Measurements from ENCODE around the gene HS1BP3.

Gene HS1BP3

DNA sequence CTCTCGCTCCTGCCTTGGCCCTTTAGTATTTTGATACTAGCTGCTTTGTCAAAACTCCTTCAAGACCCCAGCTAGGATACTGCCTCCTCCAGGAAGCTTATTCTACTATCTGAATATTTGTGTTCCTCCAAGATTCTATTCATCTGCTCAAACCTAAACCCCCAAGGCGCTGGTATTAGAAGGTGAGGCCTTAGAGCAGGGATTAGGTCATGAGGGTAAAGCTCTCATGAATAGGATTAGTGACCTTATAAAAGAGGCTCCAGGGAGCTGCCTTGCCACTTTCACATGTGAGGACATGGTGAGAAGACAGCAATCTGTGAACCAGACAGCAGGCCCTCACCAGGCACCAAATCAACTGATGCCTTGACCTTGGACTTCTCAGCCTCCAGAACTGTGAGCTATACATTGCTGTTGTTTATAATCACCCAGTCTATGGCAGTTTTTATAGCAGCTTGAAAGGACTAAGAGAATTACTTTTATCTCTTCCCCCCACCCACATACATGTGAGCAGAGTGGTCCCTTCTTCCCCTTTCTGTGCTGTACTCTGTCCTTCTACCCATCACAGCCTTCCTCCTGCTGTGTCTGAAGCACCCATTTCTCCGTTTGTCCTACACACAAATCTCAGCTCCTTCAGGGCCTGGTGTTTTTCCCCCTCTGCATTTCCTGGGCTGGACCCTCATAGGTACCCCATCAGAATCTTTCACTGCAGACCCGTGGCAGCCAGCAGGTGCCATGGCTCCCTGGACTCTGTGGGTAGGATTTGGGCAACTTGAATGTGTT is 54.5 kb downstream of the HS1BP3 start:
- DNase-seq: no peak

- no peak for DNase-seq
These were observed 55.3 kb downstream of the HS1BP3 start for GRCh38 chr2:20595439-20596192.

GRCh38 chr2:20594957-20595356 is 55.9 kb downstream of the HS1BP3 start:
- DNase-seq: no peak

GRCh38 chr2:20594048-20594750 is 56.7 kb downstream of the HS1BP3 start:
- DNase-seq: no peak

- DNase-seq: no peak
These were observed 57.5 kb downstream of the HS1BP3 start for GRCh38 chr2:20593072-20594034.

GRCh38 chr2:20592106-20593071 is 58.5 kb downstream of the HS1BP3 start:
- no peak for DNase-seq

- DNase-seq: no peak
These were observed 60.0 kb downstream of the HS1BP3 start for GRCh38 chr2:20590704-20591515.

GRCh38 chr2:20589975-20590703 is 60.8 kb downstream of the HS1BP3 start:
- DNase-seq: no peak

DNA sequence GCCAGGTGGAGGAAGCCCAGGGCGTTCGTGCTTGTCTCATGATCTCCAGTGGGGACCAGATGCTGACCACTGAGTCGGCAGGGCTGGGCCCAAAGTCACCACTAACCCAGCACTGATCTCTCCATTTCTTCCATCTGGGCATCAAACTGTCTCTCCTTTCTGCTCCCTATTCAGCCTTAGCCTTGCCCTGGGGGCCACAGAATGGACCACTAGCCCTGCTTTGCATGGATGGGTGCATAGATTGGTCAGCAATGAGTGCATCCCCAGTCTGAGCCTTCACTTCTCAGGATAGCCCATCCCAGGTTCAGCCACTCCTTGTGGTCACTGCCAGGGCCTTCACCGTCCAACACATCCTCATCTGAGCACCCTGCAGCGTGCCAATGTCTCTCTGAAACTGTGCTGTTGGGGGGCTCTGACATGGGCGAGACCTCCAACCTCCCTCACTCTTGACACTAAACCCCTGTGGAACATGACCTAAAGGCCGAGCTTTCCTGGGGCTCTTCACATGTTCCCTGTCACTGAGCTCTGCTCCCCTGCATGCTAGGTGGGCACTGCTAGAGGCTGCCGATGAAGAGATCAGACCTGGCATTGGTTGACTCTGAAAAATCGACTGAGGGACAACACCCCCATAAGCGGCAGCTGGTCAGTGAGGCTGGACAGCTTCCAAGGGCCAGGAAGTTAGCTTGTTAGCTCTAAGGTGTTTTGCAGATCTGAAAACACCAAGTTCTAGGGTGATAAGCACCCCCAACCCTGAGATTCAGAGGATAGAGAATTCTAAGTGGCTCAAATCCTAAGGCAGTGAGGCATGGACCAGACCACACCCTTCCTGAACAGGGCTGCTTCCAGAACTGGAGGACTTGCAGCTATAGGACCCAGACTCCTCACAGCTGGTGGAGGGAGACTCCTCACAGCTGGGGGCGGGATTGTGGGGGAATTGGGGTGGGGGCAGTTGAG is 61.7 kb downstream of the HS1BP3 start:
- no peak for DNase-seq

GRCh38 chr2:20585710-20586594 is 64.9 kb downstream of the HS1BP3 start:
- no peak for DNase-seq

- DNase-seq: no peak
These were observed 65.6 kb downstream of the HS1BP3 start for GRCh38 chr2:20585359-20585709.

GRCh38 chr2:20584399-20585358 is 66.2 kb downstream of the HS1BP3 start:
- DNase-seq: no peak

DNA sequence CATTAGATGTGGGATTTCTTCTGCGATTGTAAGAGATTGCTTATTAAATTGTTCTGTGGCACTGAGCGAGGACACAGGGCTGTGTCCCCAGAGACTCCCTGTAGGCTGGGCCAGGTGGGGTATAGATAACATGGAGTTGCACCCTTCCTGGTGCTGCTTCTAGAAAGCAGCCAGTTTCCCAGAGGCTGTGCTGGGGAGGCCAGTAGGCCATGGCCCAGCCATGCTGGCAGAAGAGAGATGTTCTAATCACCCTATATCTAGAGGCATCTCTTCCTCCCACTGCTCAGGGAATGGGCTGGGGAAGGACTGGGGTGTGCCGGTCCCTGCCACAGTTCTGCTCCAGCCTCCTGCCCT is 66.9 kb downstream of the HS1BP3 start:
- DNase-seq: no peak

DNA sequence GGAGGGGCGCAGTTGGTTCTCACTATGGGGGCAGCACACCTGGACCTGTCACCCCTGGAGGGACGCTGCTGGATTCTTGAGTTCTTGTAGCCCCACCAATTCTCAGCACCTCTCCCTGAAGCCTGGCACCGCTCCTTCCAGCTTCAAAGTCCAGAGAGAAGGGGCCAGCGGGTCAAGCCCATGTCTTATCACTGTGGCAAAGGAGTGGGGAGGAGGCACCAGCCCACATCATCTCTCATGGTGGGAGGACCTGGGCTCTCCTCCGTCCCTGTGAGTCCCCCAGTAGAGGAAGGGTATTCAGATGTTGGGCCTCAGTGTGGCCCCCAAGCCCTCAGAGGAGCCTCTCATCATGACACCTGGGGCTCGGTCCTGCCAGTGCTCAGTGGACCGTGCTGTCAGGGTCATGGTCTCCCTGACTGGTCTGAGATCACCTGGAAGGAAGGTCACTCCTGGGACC is 67.4 kb downstream of the HS1BP3 start:
- no peak for DNase-seq

- no peak for DNase-seq
These were observed 68.2 kb downstream of the HS1BP3 start for GRCh38 chr2:20582600-20583221.

Data from GF-D8 (cell line).